Upper lobe of right lung (tissue), 1 donor: ENCODE measurements around the gene PRKRIP1. TPM values are rescaled to one million over a fixed set of nuclear protein-coding genes. Genes with fewer than 3 reads are reported as not detected.
"Not testable (repeated sequence)": the region's sequence is repeated elsewhere in the genome, so short reads cannot be mapped to it uniquely, and the experiment has no call there.

Experiments used
- ATAC-seq: fragments of 200-7000 bp; cut with Tn5 transposase; one replicate; pipeline ENCODE4 v1.9.1; 2020; ENCODE audit warnings: mild to moderate bottlenecking, moderate library complexity
- DNase-seq: peaks from one replicate; pipeline ENCODE4 v3.0.0-alpha.2; 2020
- H3K27ac ChIP-seq: fragments of 200-600 bp; one replicate; pipeline ENCODE4 v1.8.0; 2022
- H3K27me3 ChIP-seq: fragments of 200-600 bp; one replicate; pipeline ENCODE4 v1.8.0; 2022; ENCODE audit warnings: mild to moderate bottlenecking
- H3K36me3 ChIP-seq: fragments of 200-600 bp; one replicate; pipeline ENCODE4 v1.8.0; 2022
- H3K4me1 ChIP-seq: fragments of 200-600 bp; one replicate; pipeline ENCODE4 v1.8.0; 2022
- H3K4me3 ChIP-seq: fragments of 200-600 bp; one replicate; pipeline ENCODE4 v1.8.0; 2022; ENCODE audit warnings: mild to moderate bottlenecking
- H3K9me3 ChIP-seq: fragments of 200-600 bp; one replicate; pipeline ENCODE4 v1.8.0; 2022
- intact Hi-C: fragments of 100-400 bp; cut with DNase I; formaldehyde crosslinking; loops from one replicate; pipeline ENCODE4 v1.11.0; 2022
- microRNA-seq: library from miRNA; unstranded; fragments of <30 nt; microRNA quantifications from one replicate; pipeline ENCODE4 v1.2.0, GENCODE V29; 2020; ENCODE audit warnings: borderline microRNAs expressed
- total RNA-seq: library from RNA; stranded (reverse); fragmentation: NEBNext Ultra II Directional; extraction: Animal tissue kit (Norgen Biotek cat#: 25700); gene quantifications from one replicate; pipeline ENCODE4 v1.2.1, GENCODE V29; 2021
- TF ChIP-seq, protein P1 (sequence below): fragments of 200-600 bp; IDR thresholded peaks from one replicate; pipeline ENCODE4 v1.8.0; 2022; ENCODE audit warnings: antibody characterized with exemption
- donor health status: DM: no; HTN: yes; CAD: no; lungs with severe emphysema.

Gene PRKRIP1
- total RNA-seq, 1 donor from 2014 or later = 21.9 TPM

GRCh38 chr7:102473271-102473991, 77.3 kb downstream of the PRKRIP1 start:
- Histone ChIP-seq H3K27me3 (no peaks in the 10 kb centered on the region), H3K4me3 (no peak overlapping the region), H3K27ac (no peak overlapping the region), H3K4me1 (peaks cover 4% of the 10 kb centered on the region), H3K36me3 (peaks cover 22% of the 10 kb centered on the region), H3K9me3 (no peaks in the 10 kb centered on the region)
- intact Hi-C loops = no loop called here
- ATAC-seq = no peak
- no peak for DNase-seq
- TF ChIP-seq, protein P1, sequence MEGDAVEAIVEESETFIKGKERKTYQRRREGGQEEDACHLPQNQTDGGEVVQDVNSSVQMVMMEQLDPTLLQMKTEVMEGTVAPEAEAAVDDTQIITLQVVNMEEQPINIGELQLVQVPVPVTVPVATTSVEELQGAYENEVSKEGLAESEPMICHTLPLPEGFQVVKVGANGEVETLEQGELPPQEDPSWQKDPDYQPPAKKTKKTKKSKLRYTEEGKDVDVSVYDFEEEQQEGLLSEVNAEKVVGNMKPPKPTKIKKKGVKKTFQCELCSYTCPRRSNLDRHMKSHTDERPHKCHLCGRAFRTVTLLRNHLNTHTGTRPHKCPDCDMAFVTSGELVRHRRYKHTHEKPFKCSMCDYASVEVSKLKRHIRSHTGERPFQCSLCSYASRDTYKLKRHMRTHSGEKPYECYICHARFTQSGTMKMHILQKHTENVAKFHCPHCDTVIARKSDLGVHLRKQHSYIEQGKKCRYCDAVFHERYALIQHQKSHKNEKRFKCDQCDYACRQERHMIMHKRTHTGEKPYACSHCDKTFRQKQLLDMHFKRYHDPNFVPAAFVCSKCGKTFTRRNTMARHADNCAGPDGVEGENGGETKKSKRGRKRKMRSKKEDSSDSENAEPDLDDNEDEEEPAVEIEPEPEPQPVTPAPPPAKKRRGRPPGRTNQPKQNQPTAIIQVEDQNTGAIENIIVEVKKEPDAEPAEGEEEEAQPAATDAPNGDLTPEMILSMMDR = no peak

DNA sequence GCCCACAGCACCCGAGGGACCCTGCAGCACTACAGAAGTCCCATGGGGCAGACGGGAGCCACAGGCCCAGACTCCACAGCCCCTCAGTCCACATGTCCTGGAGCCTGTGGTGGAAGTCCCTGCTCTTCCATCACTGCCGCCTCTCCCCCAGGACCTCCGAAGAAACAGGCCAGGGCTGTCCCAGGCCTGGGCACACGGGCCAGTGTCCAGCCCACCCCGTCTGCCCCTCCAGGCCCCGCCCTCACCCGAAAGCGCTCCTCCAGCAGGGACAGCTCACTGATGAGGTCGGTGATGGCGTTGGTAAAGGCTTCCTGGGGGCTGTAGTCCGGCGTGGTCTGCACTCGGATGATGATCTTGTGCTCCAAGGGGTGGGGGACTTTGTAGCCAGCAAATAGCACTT, 78.0 kb downstream of the PRKRIP1 start:
- DNase-seq, ATAC-seq, H3K4me1 ChIP-seq, H3K9me3 ChIP-seq, H3K27ac ChIP-seq, H3K4me3 ChIP-seq, intact Hi-C loops, H3K27me3 ChIP-seq: not testable (repeated sequence)
- H3K36me3 ChIP-seq = peaks cover 22% of the 10 kb centered on the region

DNA sequence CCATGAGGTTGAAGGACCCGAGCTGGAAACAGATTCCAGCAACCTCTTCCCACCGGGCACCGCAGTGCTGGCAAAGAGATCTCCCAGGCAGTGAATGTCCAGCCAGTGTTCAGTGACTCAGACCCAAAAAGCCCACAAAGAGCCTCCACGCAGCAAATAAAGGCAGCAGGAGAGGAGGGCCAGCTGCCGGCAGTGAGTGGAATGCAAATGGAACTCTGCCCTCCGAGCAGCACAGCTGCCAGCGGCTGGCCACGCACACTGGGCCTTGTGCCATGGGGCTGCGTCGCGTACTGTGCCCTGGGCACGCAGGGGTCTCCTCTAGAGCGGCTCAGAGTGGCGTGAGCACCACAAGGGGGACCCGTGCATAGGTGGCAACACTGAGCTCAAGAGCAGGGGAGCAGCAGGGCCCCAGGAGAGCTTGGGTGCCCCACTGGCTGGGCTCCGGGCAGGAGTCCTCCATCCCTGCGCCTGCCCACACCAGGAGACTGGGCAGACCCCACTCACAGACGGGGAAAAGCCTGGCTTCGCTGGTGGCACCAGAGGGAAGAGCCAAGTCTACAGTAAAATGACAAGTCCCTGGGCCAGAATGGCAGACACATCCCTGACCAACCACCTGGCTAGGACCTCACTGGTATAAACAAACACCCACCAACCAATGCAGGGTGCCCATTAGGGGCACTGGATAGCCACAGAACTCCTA, 78.7 kb downstream of the PRKRIP1 start:
- peaks cover 22% of the 10 kb centered on the region for H3K36me3 ChIP-seq
- H3K27me3 ChIP-seq, intact Hi-C loops, ATAC-seq, H3K27ac ChIP-seq, H3K9me3 ChIP-seq, H3K4me3 ChIP-seq, DNase-seq, H3K4me1 ChIP-seq: not testable (repeated sequence)

Small RNAs within 50 kb of the gene (microRNA-seq; reads per million reads assigned to microRNA genes)
- not detected for gene MIR4467
- 0.66 reads per million for gene MIR5090
- not detected for gene MIR548O

Other genes with a start within 250 kb of the PRKRIP1 start
- gene SH2B2, start 109.5 kb upstream of the PRKRIP1 start, total RNA-seq = 13.2 TPM
- not detected for gene SPDYE6, start 39.9 kb upstream of the PRKRIP1 start, total RNA-seq
- 20.0 TPM for gene ORAI2, start 37.2 kb downstream of the PRKRIP1 start, total RNA-seq
- 7.4 TPM for gene ALKBH4, start 68.5 kb downstream of the PRKRIP1 start, total RNA-seq
- 15.7 TPM for gene LRWD1, start 68.6 kb downstream of the PRKRIP1 start, total RNA-seq
- 35.0 TPM for gene POLR2J, start 82.6 kb downstream of the PRKRIP1 start, total RNA-seq
- gene RASA4B, start 121.4 kb downstream of the PRKRIP1 start, total RNA-seq = 30.0 TPM
- 19.3 TPM for gene UPK3BL2, start 147.3 kb downstream of the PRKRIP1 start, total RNA-seq
- gene SPDYE2, start 154.9 kb downstream of the PRKRIP1 start, total RNA-seq = not detected
- 36.7 TPM for gene POLR2J3, start 176.2 kb downstream of the PRKRIP1 start, total RNA-seq
- gene RASA4, start 220.4 kb downstream of the PRKRIP1 start, total RNA-seq = 78.8 TPM
- gene UPK3BL1, start 246.4 kb downstream of the PRKRIP1 start, total RNA-seq = 39.4 TPM